ENCODE measurements around the gene ONECUT3.

DNA sequence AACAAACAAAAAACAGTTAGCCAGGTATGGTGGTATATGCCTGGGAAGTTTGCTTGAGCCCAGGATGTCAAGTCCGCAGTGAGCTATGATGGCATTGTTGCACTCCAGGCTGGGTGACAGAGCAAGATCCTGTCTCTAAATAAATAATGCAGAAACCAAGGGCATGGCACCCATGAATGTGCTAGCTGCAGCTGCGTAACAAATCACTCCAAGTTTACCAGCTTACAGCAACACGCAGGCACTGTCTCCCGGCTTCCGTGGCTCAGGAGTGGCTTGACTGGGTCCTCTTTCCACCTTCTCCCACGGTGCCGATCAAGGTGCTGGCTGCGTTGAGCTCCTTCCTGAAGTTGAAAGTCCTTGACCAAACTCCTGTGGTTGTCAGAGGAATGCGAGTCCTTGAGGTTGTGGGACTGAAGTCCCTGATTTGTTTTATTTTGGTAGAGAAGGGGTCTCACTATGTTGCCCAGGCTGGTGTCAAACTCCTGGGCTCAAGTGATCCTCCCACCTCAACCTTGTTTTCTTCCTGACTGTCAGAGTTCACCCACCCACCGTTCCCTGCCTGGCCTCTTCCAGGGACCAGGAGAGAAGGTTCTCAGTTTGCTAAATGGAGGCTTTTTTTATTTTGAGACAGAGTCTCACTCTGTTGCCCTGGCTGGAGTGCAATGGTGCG, 13.2 kb upstream of the ONECUT3 start:
- TF ChIP-seq, protein P1, sequence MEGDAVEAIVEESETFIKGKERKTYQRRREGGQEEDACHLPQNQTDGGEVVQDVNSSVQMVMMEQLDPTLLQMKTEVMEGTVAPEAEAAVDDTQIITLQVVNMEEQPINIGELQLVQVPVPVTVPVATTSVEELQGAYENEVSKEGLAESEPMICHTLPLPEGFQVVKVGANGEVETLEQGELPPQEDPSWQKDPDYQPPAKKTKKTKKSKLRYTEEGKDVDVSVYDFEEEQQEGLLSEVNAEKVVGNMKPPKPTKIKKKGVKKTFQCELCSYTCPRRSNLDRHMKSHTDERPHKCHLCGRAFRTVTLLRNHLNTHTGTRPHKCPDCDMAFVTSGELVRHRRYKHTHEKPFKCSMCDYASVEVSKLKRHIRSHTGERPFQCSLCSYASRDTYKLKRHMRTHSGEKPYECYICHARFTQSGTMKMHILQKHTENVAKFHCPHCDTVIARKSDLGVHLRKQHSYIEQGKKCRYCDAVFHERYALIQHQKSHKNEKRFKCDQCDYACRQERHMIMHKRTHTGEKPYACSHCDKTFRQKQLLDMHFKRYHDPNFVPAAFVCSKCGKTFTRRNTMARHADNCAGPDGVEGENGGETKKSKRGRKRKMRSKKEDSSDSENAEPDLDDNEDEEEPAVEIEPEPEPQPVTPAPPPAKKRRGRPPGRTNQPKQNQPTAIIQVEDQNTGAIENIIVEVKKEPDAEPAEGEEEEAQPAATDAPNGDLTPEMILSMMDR (conservative IDR thresholded peaks at IDR 0.05; ENCODE audit: low read length) = no peak
- TF ChIP-seq EZH2phosphoT487 (IDR thresholded peaks at IDR 0.05; ENCODE audit: borderline replicate concordance) = no peak

All from Loucy (cell line).